GM12874 (cell line): ENCODE results near the gene GINS2.

ENCODE experiments used
- CTCF ChIP-seq: IDR thresholded peaks from 2 replicates; pipeline ENCODE4 v1.5.1; 2011; ENCODE audit warnings: low read depth, mild to moderate bottlenecking, control low read depth, low read length, moderate library complexity; ENCODE audit not compliant: insufficient read depth

GINS2 gene

DNA sequence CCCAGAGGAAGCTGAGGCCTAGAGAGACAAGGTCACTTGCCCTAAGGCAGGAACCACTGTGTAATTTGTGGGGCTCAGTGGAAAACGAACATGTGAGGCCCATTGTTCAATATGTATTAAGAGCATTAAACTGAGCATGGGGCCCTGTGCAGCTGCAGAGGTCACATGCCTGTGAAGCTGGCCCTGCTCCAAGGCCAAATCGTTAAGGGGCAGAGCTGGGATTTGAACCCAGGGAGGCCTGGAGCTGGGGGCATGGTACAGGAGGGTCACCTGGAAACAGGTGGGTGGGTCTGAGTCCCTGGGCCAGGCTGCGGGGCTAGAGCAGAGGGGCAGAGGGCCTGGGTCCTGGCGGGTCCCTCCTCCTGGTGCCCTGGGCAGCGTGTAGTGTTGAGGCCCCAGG lies 42.4 kb upstream of the GINS2 start:
- TF ChIP-seq CTCF: no peak

DNA sequence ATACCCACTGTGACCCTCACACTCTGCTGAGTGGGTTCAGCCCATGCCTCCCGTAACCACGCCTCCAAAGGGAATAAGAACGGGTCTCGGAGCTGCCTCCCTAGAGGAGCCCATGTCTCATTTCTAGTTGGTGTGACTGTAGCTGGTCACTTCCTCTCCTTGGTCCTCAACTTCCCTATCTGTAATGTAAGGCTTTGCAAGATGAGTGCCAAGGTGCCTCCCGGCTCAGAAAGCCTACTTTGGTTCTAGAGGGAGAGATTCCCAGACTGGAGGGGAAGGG lies 41.4 kb upstream of the GINS2 start:
- TF ChIP-seq CTCF: no peak

GRCh38 chr16:85729452-85730185 lies 40.9 kb upstream of the GINS2 start:
- TF ChIP-seq CTCF: no peak

DNA sequence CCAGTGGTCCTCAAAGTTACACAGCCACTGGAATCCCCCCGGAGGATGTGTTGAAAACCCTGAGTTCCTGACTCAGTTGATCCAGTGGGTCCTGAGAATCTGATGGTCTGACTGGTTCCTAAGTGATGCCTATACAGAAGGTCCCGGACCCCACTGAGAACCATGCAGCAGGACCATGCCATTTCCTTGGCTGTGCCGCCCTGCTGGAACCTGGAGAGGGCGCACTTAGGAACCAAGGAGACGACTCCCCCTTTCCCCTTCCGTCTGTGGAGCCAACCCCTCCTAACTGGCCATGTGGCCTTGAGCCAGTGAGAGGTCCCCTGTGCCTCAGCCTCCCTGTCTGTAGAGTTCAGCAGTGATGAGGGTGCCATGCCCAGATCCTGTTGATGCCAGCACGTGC lies 40.1 kb upstream of the GINS2 start:
- peak; percentile 34; the same call in 1 of the 2 replicates for TF ChIP-seq CTCF

DNA sequence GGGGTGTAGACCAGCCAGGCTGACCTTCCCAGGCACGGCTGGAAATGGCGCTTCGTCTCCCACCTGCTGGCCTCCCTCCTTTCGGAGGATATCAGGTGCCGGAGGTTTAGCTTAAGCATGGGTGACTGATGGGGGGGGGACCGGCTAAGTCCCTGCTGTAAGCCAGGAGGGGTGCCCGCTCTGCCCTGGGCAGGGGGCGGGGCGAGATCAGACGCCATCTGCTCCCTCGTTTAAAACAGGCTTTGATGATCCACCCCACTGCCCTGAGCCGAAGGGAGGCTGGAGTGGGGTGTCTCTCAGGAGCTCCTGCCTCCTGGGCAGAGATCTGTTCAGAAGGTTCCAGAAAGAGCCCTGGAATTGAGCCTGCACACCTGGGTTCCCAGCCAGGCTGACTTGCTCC lies 36.2 kb upstream of the GINS2 start:
- no peak for TF ChIP-seq CTCF

DNA sequence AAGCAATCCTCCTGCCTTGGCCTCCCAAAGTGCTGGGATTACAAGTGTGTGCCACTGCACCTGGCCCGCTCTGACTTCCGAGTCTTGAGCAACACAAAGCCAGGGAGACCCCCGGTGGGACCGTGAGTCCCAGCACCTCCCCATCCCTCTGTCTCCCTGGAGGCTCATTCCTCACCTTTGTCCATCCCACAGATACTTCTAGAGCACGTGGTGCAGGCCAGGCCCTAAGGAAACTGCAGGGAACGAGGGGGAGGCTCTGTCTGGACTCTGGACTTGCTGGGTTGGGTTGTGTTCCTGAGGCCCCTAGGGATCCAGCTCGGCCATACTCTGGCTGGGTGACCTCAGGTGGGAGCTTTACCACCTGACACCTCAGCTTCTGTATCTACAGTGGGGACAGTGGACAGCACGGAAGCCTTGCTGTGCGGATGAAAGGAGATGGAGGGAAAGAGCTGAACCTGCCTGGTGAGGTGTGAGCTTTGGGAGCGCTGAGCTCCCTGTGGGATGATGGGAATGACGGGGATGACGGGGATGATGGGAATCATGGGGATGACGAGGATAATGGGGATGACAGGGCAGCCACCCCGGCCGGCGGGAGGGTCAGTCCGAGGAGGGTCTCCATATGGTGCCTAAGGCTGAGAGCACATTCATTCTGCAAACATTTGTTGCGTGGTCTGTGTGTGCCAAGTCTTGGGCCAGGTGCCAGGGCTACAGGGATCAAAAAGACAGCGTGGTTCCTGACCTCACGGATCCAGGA lies 35.5 kb upstream of the GINS2 start:
- TF ChIP-seq CTCF: no peak

DNA sequence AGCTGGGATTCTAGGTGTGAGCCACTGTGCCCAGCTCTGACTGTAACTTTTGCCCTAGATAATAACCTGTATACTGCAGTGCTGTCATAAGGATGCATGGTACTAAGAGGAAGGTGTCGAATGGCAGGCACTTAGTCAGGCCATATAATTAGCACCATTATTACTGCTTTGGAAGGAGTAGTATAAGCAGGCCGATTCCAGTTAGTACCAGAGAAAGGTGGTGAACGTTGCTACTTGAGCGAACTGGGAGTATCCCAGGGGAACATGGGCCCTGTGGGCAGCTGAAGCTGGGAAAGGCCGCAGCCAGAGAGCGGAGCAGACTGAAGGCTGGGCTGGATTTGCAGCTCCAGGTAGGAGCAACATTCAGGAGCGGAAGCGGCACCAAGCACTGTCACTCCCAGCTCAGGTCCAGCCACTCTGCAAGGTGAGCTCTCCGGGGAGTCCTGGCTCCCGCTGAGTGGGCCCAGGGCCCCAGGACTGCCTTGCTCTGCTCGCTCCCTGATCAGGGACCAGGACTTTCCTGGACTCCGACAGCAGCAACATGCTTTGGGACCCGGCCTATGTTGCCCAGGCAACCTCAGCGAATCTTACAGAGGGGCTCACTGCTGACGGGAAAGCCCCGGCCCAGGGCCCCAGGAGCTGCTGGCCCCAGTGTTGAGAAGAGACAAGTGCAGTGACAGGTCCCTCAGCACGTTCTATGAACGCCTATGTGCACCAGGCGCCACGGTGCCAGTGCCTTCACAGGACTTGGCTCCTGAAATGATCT lies 33.6 kb upstream of the GINS2 start:
- TF ChIP-seq CTCF: no peak
